Prostate gland (tissue), 2 donors: ENCODE measurements around the gene SEMA5A. TPM values are rescaled to one million over a fixed set of nuclear protein-coding genes. Genes with fewer than 3 reads are reported as not detected.
A peak's percentile ranks its signal among the peaks of the same experiment; 100 is the strongest.

ENCODE experiments used
- DNase-seq: peaks from one replicate; pipeline ENCODE4 v3.0.0-alpha.2; 2019; ENCODE audit warnings: low spot score
- H3K27ac ChIP-seq, 2 donors: fragments of 200-600 bp; sonication (generic); 2 replicates each; pipeline ENCODE4 v1.5.1; 2017 to 2019
- H3K27me3 ChIP-seq: fragments of 200-600 bp; sonication (generic); replicated peaks from 2 replicates; pipeline ENCODE4 v1.5.1; 2019; ENCODE audit not compliant: insufficient read depth
- H3K36me3 ChIP-seq, 2 donors: fragments of 200-600 bp; sonication (generic); 1 replicate in 1 of 2; 2 replicates in 1 of 2; pipeline versions ENCODE4 v1.5.1 to v1.8.1; 2017 to 2019
- H3K4me1 ChIP-seq: fragments of 200-600 bp; sonication (generic); replicated peaks from 2 replicates; pipeline ENCODE4 v1.5.1; 2019
- H3K4me3 ChIP-seq, 2 donors: fragments of 200-600 bp; sonication (generic); 2 replicates each; pipeline ENCODE4 v1.5.1; 2017 to 2019
- H3K9me3 ChIP-seq: fragments of 200-600 bp; sonication (generic); 2 replicates; pipeline ENCODE4 v1.5.1; 2017
- POLR2A ChIP-seq: fragments of 450-650 bp; IDR thresholded peaks from one replicate; pipeline ENCODE4 v1.6.1; 2016; ENCODE audit warnings: antibody characterized with exemption, mild to moderate bottlenecking
- POLR2AphosphoS5 ChIP-seq: sonication (generic); formaldehyde crosslinking; IDR thresholded peaks from one replicate; pipeline ENCODE4 v1.6.1; 2017; ENCODE audit warnings: antibody characterized with exemption
- WGBS: methylation state at CpG from one replicate; pipeline ENCODE4 v1.1.5; 2018; 5-methylcytosine and 5-hydroxymethylcytosine counted together
- intact Hi-C: fragments of 100-400 bp; cut with DNase I; formaldehyde crosslinking; loops from one replicate; pipeline ENCODE4 v1.14.2; 2022
- total RNA-seq, 2 donors: library from RNA; depleted of rRNA; stranded (reverse); fragments of >200 nt; gene quantifications; one replicate each; pipeline ENCODE4 v1.1.0, GENCODE V29; 2016
- TF ChIP-seq, protein P1 (sequence below), 4 experiments: fragments of 200-600 bp in 2 of 4; fragments of 450-650 bp in 2 of 4; sonication (generic) in 2 of 4; IDR thresholded peaks; 1 replicate in 3 of 4; 2 replicates in 1 of 4; pipeline ENCODE4 v1.5.1; 2016 to 2019; ENCODE audit warnings: antibody characterized with exemption in 4 of 4, mild to moderate bottlenecking in 2 of 4, moderate library complexity in 2 of 4

SEMA5A gene
- total RNA-seq, 2 donors from 2014 or later: 4.5 to 21.7 TPM

GRCh38 chr5:9124071-9124470, 421.8 kb downstream of the SEMA5A start:
- intact Hi-C loops: no loop called here
- Histone ChIP-seq H3K9me3 (no peaks in the 10 kb centered on the region), H3K36me3 (no peaks in the 10 kb centered on the region), H3K27me3 (no peaks in the 10 kb centered on the region), H3K4me3 (no peak overlapping the region), H3K4me1 (no peaks in the 10 kb centered on the region), H3K27ac (no peak overlapping the region)
- WGBS: 42% methylated on average over 3 of the region's 3 CpGs
- peak; percentile 53 for DNase-seq
- TF ChIP-seq POLR2A (no peak), POLR2AphosphoS5 (no peak)

DNA sequence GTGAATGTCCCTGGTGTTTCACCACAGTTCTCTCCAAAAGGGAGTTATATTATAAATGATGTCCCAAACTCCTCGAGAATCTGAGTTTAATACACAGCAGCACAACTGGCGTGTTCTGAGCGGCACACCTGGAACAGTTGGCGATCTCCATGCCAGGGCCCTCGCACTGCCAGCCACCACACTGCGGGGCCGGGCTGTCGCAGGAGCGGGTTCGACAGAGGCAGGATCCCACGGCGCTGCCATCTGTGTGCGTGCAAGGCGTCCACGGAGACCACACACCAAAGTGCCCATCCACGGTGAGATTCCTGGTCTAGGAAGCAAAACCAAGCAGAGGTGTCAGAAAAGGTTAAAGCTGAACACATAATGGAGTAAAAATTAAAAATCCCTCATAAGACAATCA, 423.3 kb downstream of the SEMA5A start:
- no peak for TF ChIP-seq POLR2AphosphoS5
- Histone ChIP-seq H3K27me3 (no peaks in the 10 kb centered on the region), H3K27ac (no peak overlapping the region), H3K4me1 (no peaks in the 10 kb centered on the region), H3K9me3 (no peaks in the 10 kb centered on the region), H3K4me3 (no peak overlapping the region), H3K36me3 (no peaks in the 10 kb centered on the region)
- 98% methylated on average over 16 of the region's 16 CpGs for WGBS
- DNase-seq: no peak
- intact Hi-C loops: no loop called here

DNA sequence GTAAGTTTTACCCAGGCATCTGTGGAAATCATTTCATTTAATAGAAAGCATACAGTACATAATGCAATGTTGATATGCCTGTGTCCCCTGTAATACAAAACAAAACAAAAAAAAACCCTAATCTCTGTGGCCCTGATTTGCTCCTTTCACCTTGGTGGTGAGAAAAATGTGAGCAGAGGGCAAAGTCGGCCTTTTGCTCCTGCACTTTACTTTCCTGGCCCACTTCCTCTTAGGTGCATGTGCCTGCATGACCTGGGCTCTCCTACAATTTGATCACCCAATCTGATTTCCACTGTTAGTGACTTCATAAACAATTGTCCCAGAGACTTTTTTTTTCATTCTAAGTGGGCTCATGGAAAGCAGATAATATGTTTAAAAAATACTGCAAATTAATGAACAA, 424.3 kb downstream of the SEMA5A start:
- intact Hi-C loops: no loop called here
- no peaks in the 10 kb centered on the region for H3K36me3 ChIP-seq
- TF ChIP-seq POLR2AphosphoS5 (no peak), POLR2A (no peak)
- TF ChIP-seq, protein P1, sequence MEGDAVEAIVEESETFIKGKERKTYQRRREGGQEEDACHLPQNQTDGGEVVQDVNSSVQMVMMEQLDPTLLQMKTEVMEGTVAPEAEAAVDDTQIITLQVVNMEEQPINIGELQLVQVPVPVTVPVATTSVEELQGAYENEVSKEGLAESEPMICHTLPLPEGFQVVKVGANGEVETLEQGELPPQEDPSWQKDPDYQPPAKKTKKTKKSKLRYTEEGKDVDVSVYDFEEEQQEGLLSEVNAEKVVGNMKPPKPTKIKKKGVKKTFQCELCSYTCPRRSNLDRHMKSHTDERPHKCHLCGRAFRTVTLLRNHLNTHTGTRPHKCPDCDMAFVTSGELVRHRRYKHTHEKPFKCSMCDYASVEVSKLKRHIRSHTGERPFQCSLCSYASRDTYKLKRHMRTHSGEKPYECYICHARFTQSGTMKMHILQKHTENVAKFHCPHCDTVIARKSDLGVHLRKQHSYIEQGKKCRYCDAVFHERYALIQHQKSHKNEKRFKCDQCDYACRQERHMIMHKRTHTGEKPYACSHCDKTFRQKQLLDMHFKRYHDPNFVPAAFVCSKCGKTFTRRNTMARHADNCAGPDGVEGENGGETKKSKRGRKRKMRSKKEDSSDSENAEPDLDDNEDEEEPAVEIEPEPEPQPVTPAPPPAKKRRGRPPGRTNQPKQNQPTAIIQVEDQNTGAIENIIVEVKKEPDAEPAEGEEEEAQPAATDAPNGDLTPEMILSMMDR (IDR thresholded peaks at IDR 0.05): no peak
- no peaks in the 10 kb centered on the region for H3K4me1 ChIP-seq
- WGBS: 36% methylated on average over 1 of the region's 1 CpG
- no peaks in the 10 kb centered on the region for H3K27me3 ChIP-seq
- no peak overlapping the region for H3K4me3 ChIP-seq
- H3K9me3 ChIP-seq: no peaks in the 10 kb centered on the region
- no peak for DNase-seq
- H3K27ac ChIP-seq: no peak overlapping the region

GRCh38 chr5:9118852-9119251, 427.0 kb downstream of the SEMA5A start:
- TF ChIP-seq POLR2AphosphoS5: no peak
- TF ChIP-seq, protein P1 (IDR thresholded peaks at IDR 0.05): no peak
- no peak for TF ChIP-seq POLR2A
- H3K27ac ChIP-seq: no peak overlapping the region
- 90% methylated on average over 22 of the region's 22 CpGs for WGBS
- H3K36me3 ChIP-seq: no peaks in the 10 kb centered on the region
- H3K9me3 ChIP-seq: no peaks in the 10 kb centered on the region
- intact Hi-C loops: no loop called here
- no peak for DNase-seq
- H3K4me1 ChIP-seq: no peaks in the 10 kb centered on the region
- H3K4me3 ChIP-seq: no peak overlapping the region
- no peaks in the 10 kb centered on the region for H3K27me3 ChIP-seq

DNA sequence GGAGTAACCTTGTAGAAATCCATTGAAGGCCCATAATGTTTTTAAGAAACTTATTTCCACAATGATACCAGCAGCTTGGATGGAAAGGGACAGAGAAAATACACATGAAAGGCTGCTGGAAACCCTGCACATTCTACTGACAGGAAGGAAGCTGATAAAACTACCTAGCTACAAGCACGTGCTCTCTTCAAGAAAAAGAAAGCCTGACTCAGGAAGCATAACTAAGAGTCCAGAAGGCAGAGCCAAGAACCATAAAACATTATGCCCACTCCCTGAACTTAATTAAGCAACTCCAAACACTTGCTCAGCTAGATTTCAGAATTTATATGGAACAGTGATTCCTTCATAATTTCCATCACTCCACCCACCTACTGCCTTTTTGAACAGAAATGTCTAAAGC, 430.8 kb downstream of the SEMA5A start:
- Histone ChIP-seq H3K27me3 (no peaks in the 10 kb centered on the region), H3K9me3 (no peaks in the 10 kb centered on the region), H3K4me3 (no peak overlapping the region), H3K36me3 (no peaks in the 10 kb centered on the region), H3K27ac (no peak overlapping the region), H3K4me1 (no peaks in the 10 kb centered on the region)
- 17% methylated on average over 1 of the region's 1 CpG for WGBS
- intact Hi-C loops: no loop called here
- DNase-seq: no peak
- TF ChIP-seq POLR2AphosphoS5 (no peak), POLR2A (no peak)
- TF ChIP-seq, protein P1 (IDR thresholded peaks at IDR 0.05): no peak

DNA sequence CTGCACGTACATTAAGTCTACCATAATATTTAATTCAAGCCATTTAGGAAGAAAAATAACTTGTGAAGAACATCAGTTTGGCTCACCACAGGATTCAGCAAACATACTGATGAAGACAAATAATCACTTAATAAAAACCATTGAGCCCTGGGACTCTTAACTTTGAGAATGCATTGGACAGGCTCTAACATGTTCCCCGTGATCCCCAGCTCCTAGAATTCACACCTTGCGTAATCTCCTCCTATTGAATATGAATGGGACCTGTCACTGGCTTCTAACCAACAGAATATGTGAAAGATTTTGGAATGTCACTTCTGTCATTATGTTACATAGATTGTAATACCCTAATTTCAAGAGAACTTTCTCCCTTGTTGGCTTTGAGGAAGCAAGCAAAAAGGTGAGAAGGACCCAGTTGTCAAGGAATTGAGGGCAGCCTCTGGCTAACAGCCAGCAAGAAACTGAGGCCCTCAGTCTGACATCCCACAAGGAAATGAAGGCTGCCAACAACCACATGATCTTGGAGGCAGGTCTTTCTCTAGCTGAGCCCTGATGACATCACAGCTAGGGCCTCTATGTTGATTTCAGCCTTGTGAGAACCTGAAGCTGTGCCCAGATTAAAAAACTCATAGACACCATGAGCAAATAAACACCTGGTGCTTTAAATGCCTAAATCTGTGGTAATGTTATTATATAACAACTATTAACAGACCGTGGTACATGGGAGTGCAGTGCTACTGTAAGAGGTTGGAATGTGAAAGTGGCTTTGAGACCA, 433.2 kb downstream of the SEMA5A start:
- 59% methylated on average over 4 of the region's 4 CpGs for WGBS
- no peaks in the 10 kb centered on the region for H3K9me3 ChIP-seq
- TF ChIP-seq POLR2AphosphoS5 (no peak), POLR2A (no peak)
- TF ChIP-seq, protein P1 (IDR thresholded peaks at IDR 0.05): no peak
- intact Hi-C loops: no loop called here
- no peaks in the 10 kb centered on the region for H3K36me3 ChIP-seq
- no peak for DNase-seq
- no peaks in the 10 kb centered on the region for H3K4me1 ChIP-seq
- no peak overlapping the region for H3K27ac ChIP-seq
- H3K27me3 ChIP-seq: no peaks in the 10 kb centered on the region
- no peak overlapping the region for H3K4me3 ChIP-seq
